Breast epithelium (tissue), 3 donors: ENCODE data around the gene DDX49.

ENCODE experiments used
- POLR2A ChIP-seq: fragments of 450-650 bp; IDR thresholded peaks from one replicate; pipeline ENCODE4 v1.6.1; 2016; ENCODE audit warnings: antibody characterized with exemption, mild to moderate bottlenecking, moderate library complexity
- POLR2AphosphoS5 ChIP-seq, 3 donors: sonication (generic); formaldehyde crosslinking; IDR thresholded peaks; one replicate each; pipeline ENCODE4 v1.6.1; 2017; ENCODE audit warnings: antibody characterized with exemption in 3 of 3
- TF ChIP-seq, protein P1 (sequence below), 3 donors: fragments of 450-650 bp; IDR thresholded peaks; one replicate each; pipeline ENCODE4 v1.5.1; 2016 to 2017; ENCODE audit warnings: antibody characterized with exemption in 3 of 3, mild to moderate bottlenecking in 3 of 3, moderate library complexity in 3 of 3

- TF ChIP-seq, protein P1, sequence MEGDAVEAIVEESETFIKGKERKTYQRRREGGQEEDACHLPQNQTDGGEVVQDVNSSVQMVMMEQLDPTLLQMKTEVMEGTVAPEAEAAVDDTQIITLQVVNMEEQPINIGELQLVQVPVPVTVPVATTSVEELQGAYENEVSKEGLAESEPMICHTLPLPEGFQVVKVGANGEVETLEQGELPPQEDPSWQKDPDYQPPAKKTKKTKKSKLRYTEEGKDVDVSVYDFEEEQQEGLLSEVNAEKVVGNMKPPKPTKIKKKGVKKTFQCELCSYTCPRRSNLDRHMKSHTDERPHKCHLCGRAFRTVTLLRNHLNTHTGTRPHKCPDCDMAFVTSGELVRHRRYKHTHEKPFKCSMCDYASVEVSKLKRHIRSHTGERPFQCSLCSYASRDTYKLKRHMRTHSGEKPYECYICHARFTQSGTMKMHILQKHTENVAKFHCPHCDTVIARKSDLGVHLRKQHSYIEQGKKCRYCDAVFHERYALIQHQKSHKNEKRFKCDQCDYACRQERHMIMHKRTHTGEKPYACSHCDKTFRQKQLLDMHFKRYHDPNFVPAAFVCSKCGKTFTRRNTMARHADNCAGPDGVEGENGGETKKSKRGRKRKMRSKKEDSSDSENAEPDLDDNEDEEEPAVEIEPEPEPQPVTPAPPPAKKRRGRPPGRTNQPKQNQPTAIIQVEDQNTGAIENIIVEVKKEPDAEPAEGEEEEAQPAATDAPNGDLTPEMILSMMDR (IDR thresholded peaks at IDR 0.05) = no peak
- TF ChIP-seq POLR2A (no peak), POLR2AphosphoS5 (IDR thresholded peaks at IDR 0.05) (no peak)
Measured at GRCh38 chr19:18946335-18946734, 26.8 kb downstream of the DDX49 start.
